Parathyroid adenoma (tissue), 2 donors: ENCODE measurements around the gene PGAM4.

Experiments used
- H2AFZ ChIP-seq: fragments of 300-600 bp; sonication (generic); one replicate; pipeline ENCODE4 v1.7.0; 2017; ENCODE audit warnings: antibody characterized with exemption, mild to moderate bottlenecking
- H3K27ac ChIP-seq: fragments of 300-600 bp; sonication (generic); one replicate; pipeline ENCODE4 v1.7.0; 2017
- H3K27me3 ChIP-seq: fragments of 300-600 bp; sonication (generic); one replicate; pipeline ENCODE4 v1.7.0; 2017; ENCODE audit warnings: low read length; ENCODE audit not compliant: control insufficient read depth, insufficient read depth
- H3K36me3 ChIP-seq: fragments of 300-600 bp; sonication (generic); one replicate; pipeline ENCODE4 v1.7.0; 2017; ENCODE audit warnings: low read length; ENCODE audit not compliant: control insufficient read depth, insufficient read depth
- H3K4me1 ChIP-seq: fragments of 300-600 bp; sonication (generic); one replicate; pipeline ENCODE4 v1.7.0; 2017; ENCODE audit warnings: control low read depth
- H3K4me2 ChIP-seq: fragments of 300-600 bp; sonication (generic); one replicate; pipeline ENCODE4 v1.7.0; 2017; ENCODE audit warnings: low read length
- H3K4me3 ChIP-seq: fragments of 300-600 bp; sonication (generic); one replicate; pipeline ENCODE4 v1.7.0; 2017; ENCODE audit warnings: low read depth, low read length
- H3K79me2 ChIP-seq: fragments of 300-600 bp; sonication (generic); one replicate; pipeline ENCODE4 v1.7.0; 2017; ENCODE audit warnings: control low read depth
- H3K9ac ChIP-seq: fragments of 300-600 bp; sonication (generic); one replicate; pipeline ENCODE4 v1.7.0; 2017; ENCODE audit warnings: mild to moderate bottlenecking
- H3K9me3 ChIP-seq: fragments of 300-600 bp; sonication (generic); one replicate; pipeline ENCODE4 v1.7.0; 2017; ENCODE audit warnings: low read length; ENCODE audit not compliant: control insufficient read depth
- CTCF ChIP-seq: fragments of 300-600 bp; sonication (generic); IDR thresholded peaks from one replicate; pipeline ENCODE4 v1.7.0; 2017; ENCODE audit warnings: antibody characterized with exemption, mild to moderate bottlenecking
- donor health status: primary hyperparathyroidism.

PGAM4 gene

GRCh38 chrX:77960567-77960966 lies 8.9 kb downstream of the PGAM4 start:
- Histone ChIP-seq H3K27ac (no peak overlapping the region), H3K79me2 (peaks cover 2% of the 10 kb centered on the region), H3K9me3 (no peaks in the 10 kb centered on the region), H3K36me3 (no peaks in the 10 kb centered on the region), H3K27me3 (no peaks in the 10 kb centered on the region), H3K4me3 (no peak overlapping the region), H3K4me2 (no peak overlapping the region), H3K9ac (no peak overlapping the region), H2AFZ (no peak overlapping the region), H3K4me1 (no peaks in the 10 kb centered on the region)
- no peak for TF ChIP-seq CTCF

GRCh38 chrX:77953708-77954107 lies 15.7 kb downstream of the PGAM4 start:
- Histone ChIP-seq H3K79me2 (no peaks in the 10 kb centered on the region), H3K9me3 (no peaks in the 10 kb centered on the region), H3K36me3 (no peaks in the 10 kb centered on the region), H3K4me3 (no peak overlapping the region), H3K4me2 (no peak overlapping the region), H3K4me1 (no peaks in the 10 kb centered on the region), H3K27me3 (no peaks in the 10 kb centered on the region), H2AFZ (no peak overlapping the region), H3K9ac (no peak overlapping the region), H3K27ac (no peak overlapping the region)
- TF ChIP-seq CTCF = no peak

- no peaks in the 10 kb centered on the region for H3K9me3 ChIP-seq
- TF ChIP-seq CTCF = no peak
- no peak overlapping the region for H3K4me3 ChIP-seq
- no peaks in the 10 kb centered on the region for H3K79me2 ChIP-seq
- no peak overlapping the region for H2AFZ ChIP-seq
- no peak overlapping the region for H3K4me2 ChIP-seq
- H3K4me1 ChIP-seq = no peaks in the 10 kb centered on the region
- no peaks in the 10 kb centered on the region for H3K36me3 ChIP-seq
- H3K9ac ChIP-seq = no peak overlapping the region
- no peak overlapping the region for H3K27ac ChIP-seq
- H3K27me3 ChIP-seq = no peaks in the 10 kb centered on the region
Observed at GRCh38 chrX:77953302-77953701, 16.1 kb downstream of the PGAM4 start.

- no peaks in the 10 kb centered on the region for H3K9me3 ChIP-seq
- no peak overlapping the region for H3K9ac ChIP-seq
- H3K36me3 ChIP-seq = no peaks in the 10 kb centered on the region
- no peaks in the 10 kb centered on the region for H3K4me1 ChIP-seq
- H3K4me2 ChIP-seq = no peak overlapping the region
- H3K79me2 ChIP-seq = no peaks in the 10 kb centered on the region
- TF ChIP-seq CTCF = no peak
- H3K4me3 ChIP-seq = no peak overlapping the region
- no peak overlapping the region for H3K27ac ChIP-seq
- no peak overlapping the region for H2AFZ ChIP-seq
- H3K27me3 ChIP-seq = no peaks in the 10 kb centered on the region
Observed at GRCh38 chrX:77952173-77952572, 17.3 kb downstream of the PGAM4 start.

GRCh38 chrX:77949840-77950239 lies 19.6 kb downstream of the PGAM4 start:
- Histone ChIP-seq H3K9me3 (no peaks in the 10 kb centered on the region), H3K4me2 (no peak overlapping the region), H3K79me2 (no peaks in the 10 kb centered on the region), H3K4me3 (no peak overlapping the region), H3K36me3 (no peaks in the 10 kb centered on the region), H3K27ac (no peak overlapping the region), H3K4me1 (no peaks in the 10 kb centered on the region), H3K9ac (no peak overlapping the region), H3K27me3 (no peaks in the 10 kb centered on the region), H2AFZ (no peak overlapping the region)
- no peak for TF ChIP-seq CTCF
